PFSK-1 (cell line): ENCODE measurements around the gene FGF14.

Experiments used
- POLR2AphosphoS5 ChIP-seq: IDR thresholded peaks from 2 replicates; pipeline ENCODE4 v1.6.1; 2012; ENCODE audit warnings: low read depth, mild to moderate bottlenecking, control low read depth, low read length, moderate library complexity
- TAF1 ChIP-seq: IDR thresholded peaks from 2 replicates; pipeline ENCODE4 v1.6.1; 2012; ENCODE audit warnings: low read length, control low read depth, borderline replicate concordance; ENCODE audit not compliant: insufficient read depth
- TF ChIP-seq, protein P1 (sequence below), 2 experiments: IDR thresholded peaks; 2 replicates each; pipeline versions ENCODE4 v1.6.1 to v1.8.0; 2011 to 2012; ENCODE audit warnings: low read depth in 2 of 2, low read length in 2 of 2, control low read depth in 1 of 2, inconsistent platforms in 1 of 2, mild to moderate bottlenecking in 1 of 2, moderate library complexity in 1 of 2; ENCODE audit not compliant: insufficient read depth in 1 of 2

GRCh38 chr13:102328909-102329308, 72.9 kb downstream of the FGF14 start:
- TF ChIP-seq POLR2AphosphoS5 (no peak), TAF1 (no peak)
- TF ChIP-seq, protein P1, sequence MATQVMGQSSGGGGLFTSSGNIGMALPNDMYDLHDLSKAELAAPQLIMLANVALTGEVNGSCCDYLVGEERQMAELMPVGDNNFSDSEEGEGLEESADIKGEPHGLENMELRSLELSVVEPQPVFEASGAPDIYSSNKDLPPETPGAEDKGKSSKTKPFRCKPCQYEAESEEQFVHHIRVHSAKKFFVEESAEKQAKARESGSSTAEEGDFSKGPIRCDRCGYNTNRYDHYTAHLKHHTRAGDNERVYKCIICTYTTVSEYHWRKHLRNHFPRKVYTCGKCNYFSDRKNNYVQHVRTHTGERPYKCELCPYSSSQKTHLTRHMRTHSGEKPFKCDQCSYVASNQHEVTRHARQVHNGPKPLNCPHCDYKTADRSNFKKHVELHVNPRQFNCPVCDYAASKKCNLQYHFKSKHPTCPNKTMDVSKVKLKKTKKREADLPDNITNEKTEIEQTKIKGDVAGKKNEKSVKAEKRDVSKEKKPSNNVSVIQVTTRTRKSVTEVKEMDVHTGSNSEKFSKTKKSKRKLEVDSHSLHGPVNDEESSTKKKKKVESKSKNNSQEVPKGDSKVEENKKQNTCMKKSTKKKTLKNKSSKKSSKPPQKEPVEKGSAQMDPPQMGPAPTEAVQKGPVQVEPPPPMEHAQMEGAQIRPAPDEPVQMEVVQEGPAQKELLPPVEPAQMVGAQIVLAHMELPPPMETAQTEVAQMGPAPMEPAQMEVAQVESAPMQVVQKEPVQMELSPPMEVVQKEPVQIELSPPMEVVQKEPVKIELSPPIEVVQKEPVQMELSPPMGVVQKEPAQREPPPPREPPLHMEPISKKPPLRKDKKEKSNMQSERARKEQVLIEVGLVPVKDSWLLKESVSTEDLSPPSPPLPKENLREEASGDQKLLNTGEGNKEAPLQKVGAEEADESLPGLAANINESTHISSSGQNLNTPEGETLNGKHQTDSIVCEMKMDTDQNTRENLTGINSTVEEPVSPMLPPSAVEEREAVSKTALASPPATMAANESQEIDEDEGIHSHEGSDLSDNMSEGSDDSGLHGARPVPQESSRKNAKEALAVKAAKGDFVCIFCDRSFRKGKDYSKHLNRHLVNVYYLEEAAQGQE (IDR thresholded peaks at IDR 0.05; ENCODE audit: insufficient read depth in 1 of 2, low read depth in 2 of 2, low read length in 2 of 2) = no peak
